Measurements from ENCODE around the gene NDUFA8.
"Not testable (repeated sequence)": the region's sequence is repeated elsewhere in the genome, so short reads cannot be mapped to it uniquely, and the experiment has no call there.

The NDUFA8 gene

GRCh38 chr9:122122903-122123632 is 36.5 kb downstream of the NDUFA8 start:
- in situ Hi-C loops (cut with HindIII; ENCODE audit: low sequenced_read_pairs): loop anchor here (5.0 kb wide), 2 partner anchors 99 to 219 kb away; no protein-coding TSS in a partner anchor

- in situ Hi-C loops (cut with HindIII; ENCODE audit: low sequenced_read_pairs): loop anchor here (5.0 kb wide), 2 partner anchors 100 to 220 kb away; no protein-coding TSS in a partner anchor
Measured at GRCh38 chr9:122122468-122122867, 37.1 kb downstream of the NDUFA8 start.

DNA sequence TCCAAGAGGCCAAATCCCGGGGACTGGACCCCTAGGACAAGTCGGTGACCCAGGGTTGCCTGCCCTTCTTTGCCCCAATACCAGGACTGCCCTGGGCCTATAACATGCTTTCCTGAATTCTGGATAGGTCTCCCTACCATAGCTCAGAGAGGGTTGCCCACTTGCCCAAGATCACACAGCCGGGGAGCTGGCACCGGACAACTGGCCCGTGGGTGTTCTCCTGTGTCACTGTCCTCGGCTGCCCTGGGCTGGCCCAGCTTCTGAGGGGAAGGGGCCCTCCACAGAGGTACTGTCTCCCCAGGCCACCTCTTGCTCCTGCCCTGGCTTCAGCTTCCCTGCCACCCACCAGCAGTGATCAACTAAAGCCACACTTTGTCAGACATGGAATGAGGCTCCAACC is 37.6 kb downstream of the NDUFA8 start:
- in situ Hi-C loops (cut with HindIII; ENCODE audit: low sequenced_read_pairs): loop anchor here (5.0 kb wide), 2 partner anchors 100 to 220 kb away; no protein-coding TSS in a partner anchor

DNA sequence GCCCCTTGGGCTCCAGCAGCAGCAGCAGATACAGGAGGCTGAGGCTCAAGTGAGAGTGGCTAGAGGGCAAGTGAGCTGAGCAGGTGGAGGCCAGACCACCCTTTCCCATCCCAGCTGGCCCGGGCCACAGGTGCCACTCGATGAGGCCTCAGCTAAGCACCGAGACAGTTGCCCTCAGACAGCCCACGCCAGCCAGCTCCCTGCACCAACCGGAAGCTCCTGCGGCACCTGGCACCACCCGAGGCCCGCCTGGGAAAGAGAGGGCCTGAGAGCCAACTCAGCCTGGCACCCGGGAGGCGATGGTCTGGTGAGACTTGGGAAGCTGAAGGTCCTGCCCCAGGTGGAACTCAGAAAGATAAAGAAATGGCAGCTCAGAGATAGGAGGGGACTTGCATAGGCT is 38.2 kb downstream of the NDUFA8 start:
- in situ Hi-C loops (cut with HindIII; ENCODE audit: low sequenced_read_pairs): loop anchor here (5.0 kb wide), 2 partner anchors 101 to 221 kb away; no protein-coding TSS in a partner anchor

DNA sequence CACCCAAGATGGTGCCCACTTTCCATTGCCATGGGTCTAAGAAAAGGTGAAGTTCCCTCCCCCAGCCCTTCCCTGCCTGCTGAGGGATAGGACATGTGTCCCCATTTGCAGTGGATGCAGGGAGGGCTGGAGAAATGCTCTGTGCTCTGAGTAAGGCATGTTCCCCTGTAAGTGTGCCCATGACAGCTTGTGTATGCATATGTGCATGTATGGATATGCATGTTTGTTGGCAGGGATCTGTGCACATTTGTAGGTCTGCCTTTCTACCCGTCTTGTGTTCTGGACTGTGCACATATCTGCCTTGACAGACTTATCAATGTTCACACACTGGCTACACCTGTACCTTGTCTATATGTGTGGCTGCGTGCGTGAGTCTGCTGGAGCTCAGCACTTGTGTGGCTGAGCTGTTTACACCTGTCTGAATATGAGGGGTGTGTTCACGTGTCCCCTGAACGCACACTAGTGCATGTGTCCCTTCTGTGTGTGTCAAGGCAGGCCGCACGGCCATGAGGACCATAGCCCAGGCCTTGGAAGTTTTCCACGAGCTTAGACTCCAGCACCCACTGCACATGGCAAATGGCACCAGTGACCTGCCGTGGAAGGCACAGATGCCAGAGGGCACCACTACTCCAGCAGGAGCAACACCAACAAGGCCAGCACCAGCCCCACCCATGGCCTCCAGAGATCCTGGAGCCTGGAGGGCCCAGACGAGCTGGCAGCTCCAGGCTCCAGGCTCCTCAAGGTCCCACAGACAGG is 39.1 kb downstream of the NDUFA8 start:
- in situ Hi-C loops (cut with HindIII; ENCODE audit: low sequenced_read_pairs): loop anchor here (5.0 kb wide), 2 partner anchors 102 to 222 kb away; no protein-coding TSS in a partner anchor

DNA sequence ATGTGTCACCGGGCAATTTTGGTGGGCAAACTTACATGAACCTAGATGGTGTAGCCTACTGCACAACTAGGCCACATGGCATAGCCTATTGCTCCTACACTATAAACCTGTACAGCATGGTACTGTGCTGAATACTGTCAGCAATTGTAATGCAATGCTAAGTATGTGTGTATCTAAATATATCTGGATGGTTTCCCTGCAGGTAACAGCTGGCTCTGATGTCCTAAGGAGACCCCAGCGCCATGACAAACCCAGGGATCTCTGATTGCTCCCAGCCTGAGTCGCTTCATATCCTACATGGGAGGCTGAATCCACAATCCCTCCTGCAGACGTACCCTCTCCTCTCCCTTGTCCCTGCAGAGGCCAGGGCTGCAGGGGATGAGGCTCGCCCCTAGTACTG is 39.9 kb downstream of the NDUFA8 start:
- in situ Hi-C loops (cut with HindIII; ENCODE audit: low sequenced_read_pairs): loop anchor here (5.0 kb wide), 2 partner anchors 103 to 223 kb away; no protein-coding TSS in a partner anchor

DNA sequence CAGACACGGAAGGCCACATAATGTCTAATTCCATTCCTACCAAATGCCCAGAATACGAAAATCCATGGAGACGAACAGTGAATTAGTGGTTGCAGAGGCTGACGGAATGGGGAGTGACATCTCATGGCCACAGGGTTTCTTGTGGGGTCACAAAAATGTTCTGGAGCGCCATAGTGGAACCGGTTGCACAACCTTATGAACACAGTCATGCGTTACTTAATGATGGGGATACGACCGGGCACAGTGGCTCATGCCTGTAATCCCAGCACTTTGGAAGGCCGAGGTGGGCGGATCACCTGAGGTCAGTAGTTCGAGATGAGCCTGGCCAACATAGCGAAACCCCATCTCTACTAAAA is 40.4 kb downstream of the NDUFA8 start:
- in situ Hi-C loops (cut with HindIII; ENCODE audit: low sequenced_read_pairs): no loop called here

- in situ Hi-C loops (cut with HindIII; ENCODE audit: low sequenced_read_pairs): no loop called here
Measured at GRCh38 chr9:122118343-122119165, 41.0 kb downstream of the NDUFA8 start.

DNA sequence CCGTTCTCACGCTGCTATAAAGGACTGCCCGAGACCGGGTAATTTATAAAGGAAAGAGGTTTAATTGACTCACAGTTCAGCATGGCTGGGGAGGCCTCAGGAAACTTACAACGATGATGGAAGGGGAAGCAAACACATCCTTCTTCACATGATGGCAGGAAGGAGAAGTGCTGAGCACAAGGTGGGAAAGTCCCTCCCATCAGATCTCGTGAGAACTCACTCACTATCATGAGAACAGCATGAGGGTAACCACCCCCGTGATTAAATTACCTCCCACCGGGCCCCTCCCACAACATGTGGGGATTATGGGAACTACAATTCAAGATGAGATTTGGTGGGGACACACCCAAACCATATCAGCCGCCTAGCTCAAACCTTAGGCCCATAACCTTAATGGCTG is 42.3 kb downstream of the NDUFA8 start:
- in situ Hi-C loops (cut with HindIII; ENCODE audit: low sequenced_read_pairs): not testable (repeated sequence)

DNA sequence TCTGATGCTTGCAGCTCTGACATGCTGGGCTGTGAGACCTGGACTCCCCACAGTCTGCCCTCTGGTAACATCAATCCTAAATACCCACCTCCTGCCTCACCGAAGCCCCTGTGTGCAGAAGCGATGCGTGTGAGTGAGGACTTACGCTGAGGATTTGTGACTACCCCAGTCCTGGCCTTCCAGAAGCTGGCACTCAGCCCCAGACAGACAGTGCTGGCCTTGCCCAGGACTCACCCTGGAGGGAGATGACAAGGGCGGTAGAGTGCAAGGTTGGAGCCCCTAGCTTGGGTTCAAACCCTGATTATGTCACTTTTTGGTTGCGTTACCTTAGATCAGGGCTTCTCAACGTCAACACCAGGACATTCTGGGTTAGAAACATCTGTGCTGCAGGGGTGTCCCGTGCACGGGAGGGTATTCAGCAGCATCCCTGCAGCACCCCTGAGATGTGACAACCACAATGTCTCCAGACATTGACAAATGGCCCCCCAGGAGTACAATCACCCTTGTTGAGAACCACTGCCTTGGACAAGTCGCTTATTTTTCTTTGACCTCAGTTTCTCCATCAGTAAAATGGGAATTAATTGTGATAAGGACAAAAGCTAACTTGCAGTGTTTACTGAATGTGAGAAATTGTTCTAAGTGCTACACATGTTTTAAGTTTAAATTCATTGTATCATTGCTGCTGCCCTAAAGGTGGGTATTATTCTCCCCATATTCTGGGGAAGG is 43.0 kb downstream of the NDUFA8 start:
- in situ Hi-C loops (cut with HindIII; ENCODE audit: low sequenced_read_pairs): no loop called here

- in situ Hi-C loops (cut with HindIII; ENCODE audit: low sequenced_read_pairs): no loop called here
Measured at GRCh38 chr9:122116040-122116439, 43.5 kb downstream of the NDUFA8 start.

GRCh38 chr9:122115176-122116035 is 44.2 kb downstream of the NDUFA8 start:
- in situ Hi-C loops (cut with HindIII; ENCODE audit: low sequenced_read_pairs): no loop called here

- in situ Hi-C loops (cut with HindIII; ENCODE audit: low sequenced_read_pairs): no loop called here
Measured at GRCh38 chr9:122113574-122113973, 46.0 kb downstream of the NDUFA8 start.

DNA sequence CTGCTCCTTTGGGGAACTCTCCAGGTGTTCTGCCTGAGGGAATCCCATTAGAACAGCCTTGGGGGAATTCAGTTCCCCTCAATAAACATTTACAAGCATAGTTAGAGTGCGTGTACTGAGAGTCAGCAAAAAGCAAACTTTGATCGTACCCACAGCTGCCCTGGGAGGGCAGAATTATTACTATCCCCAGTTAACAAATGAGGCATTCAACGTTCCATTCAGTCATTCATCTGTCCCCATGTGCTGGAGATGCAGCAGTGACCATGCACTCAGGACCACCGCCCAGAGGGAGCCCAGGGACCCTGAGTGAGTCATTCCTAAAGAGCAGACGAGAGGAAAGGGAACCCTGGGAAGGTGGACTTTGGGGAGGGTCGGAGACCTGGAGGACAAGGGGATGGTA is 47.3 kb downstream of the NDUFA8 start:
- in situ Hi-C loops (cut with HindIII; ENCODE audit: low sequenced_read_pairs): no loop called here

DNA sequence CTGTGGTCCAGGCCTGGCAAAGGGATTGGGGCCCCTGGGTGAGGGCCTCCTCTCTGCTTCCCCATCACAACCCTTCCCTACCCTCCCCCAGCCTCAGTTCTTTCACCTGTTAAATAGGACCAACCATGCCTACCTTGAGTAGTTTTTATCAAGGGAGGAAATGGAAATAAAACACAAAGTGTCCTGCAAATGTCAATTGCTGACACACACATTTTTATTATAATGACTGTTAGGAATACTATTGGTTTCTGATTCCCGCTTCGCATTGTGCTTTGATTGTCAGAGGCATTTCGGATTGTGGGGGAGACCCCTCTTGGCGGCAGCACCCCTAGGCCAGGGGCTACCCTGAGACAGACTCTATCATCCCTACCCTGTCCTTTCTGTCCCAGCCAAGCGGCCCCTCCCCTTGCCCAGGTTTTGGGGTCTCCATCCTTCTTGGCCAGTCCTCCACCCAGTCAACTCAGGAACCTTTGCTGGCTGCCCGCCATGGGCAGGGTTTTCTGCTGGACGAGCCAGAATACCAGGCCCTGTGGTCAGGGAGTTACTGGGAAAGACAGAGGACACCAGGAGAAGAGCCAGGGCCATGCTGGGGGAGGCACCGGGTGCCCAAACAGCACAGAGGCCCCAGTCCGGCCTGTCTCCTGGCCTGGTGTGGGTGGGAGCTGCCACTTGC is 48.0 kb downstream of the NDUFA8 start:
- in situ Hi-C loops (cut with HindIII; ENCODE audit: low sequenced_read_pairs): no loop called here

- in situ Hi-C loops (cut with HindIII; ENCODE audit: low sequenced_read_pairs): no loop called here
Measured at GRCh38 chr9:122110100-122110833, 49.3 kb downstream of the NDUFA8 start.

DNA sequence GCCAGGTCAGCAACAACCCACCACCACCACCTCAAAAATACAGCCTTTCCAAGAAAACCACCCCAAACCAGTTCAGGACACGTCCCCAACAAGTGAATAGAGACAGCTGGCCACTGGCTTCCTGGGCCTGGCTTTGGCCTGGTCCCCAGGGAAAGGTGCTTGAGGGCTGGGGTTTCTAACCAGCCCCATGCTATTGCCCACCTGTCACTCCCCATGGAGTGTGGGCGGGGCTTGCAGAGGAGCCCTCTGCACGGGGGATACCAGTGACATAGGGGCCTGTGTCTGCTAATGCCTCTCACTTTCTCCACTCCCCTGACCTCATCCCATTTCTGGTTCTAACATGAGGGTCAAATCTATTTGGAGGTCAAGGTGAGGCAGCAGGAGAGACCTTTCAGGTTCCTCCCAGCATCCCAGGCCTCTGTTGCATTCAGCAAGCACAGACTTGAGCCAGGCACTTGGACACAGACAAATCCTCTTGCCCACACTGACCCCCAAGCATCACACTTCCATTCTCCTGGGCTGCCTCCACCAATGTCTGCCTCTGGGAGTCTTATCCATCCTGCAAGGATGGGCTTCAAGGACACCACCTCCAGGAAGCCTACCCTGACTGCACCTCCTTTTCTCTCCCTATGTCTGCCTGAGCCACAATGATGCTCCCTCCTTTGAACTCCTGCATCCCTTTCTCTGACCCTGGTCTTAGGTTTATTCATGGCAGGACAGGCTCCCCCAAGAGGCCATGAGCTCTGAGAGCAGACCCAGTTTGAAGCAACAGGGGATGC is 50.4 kb downstream of the NDUFA8 start:
- in situ Hi-C loops (cut with HindIII; ENCODE audit: low sequenced_read_pairs): no loop called here
